SU-DHL-6 (cell line): ENCODE data around the gene FAM47E.

Experiments
- H2AFZ ChIP-seq: fragments of 200-600 bp; sonication (generic); 2 replicates; pipeline ENCODE4 v1.6.1; 2014; ENCODE audit warnings: low read depth, mild to moderate bottlenecking, moderate library complexity, mixed read lengths, antibody characterized with exemption, low read length; ENCODE audit not compliant: severe bottlenecking
- H3F3A ChIP-seq: fragments of 200-600 bp; shearing (Covaris generic); 2 replicates; pipeline ENCODE4 v1.6.0; 2016; ENCODE audit warnings: antibody characterized with exemption, mild to moderate bottlenecking; ENCODE audit not compliant: insufficient read depth
- H3K27ac ChIP-seq: fragments of 200-600 bp; sonication (generic); 2 replicates; pipeline ENCODE4 v1.5.1; 2016; ENCODE audit warnings: low read depth, mild to moderate bottlenecking, low read length, moderate library complexity, mixed read lengths
- H3K27me3 ChIP-seq: fragments of 200-600 bp; sonication (generic), shearing (Covaris generic); 2 replicates; pipeline ENCODE4 v1.6.0; 2014; ENCODE audit warnings: mild to moderate bottlenecking, low read length
- H3K36me3 ChIP-seq: fragments of 200-600 bp; sonication (generic); 2 replicates; pipeline ENCODE4 v1.6.1; 2014; ENCODE audit warnings: mild to moderate bottlenecking, low read length, mixed read lengths
- H3K4me2 ChIP-seq: fragments of 300-600, 200-600 bp; shearing (Covaris generic), sonication (generic); 2 replicates; pipeline ENCODE4 v1.6.0; 2014; ENCODE audit warnings: low read length, low read depth, mild to moderate bottlenecking; ENCODE audit not compliant: poor library complexity, severe bottlenecking
- H3K4me3 ChIP-seq: fragments of 200-600 bp; sonication (generic); 2 replicates; pipeline ENCODE4 v1.5.1; 2014; ENCODE audit warnings: antibody characterized with exemption, low read length, mild to moderate bottlenecking, mixed read lengths; ENCODE audit not compliant: insufficient read depth, poor library complexity, severe bottlenecking
- H3K79me2 ChIP-seq: fragments of 200-600 bp; sonication (generic); 2 replicates; pipeline ENCODE4 v1.6.1; 2014; ENCODE audit warnings: mild to moderate bottlenecking, low read length, moderate library complexity; ENCODE audit not compliant: insufficient read depth
- H3K9ac ChIP-seq: fragments of 200-600 bp; sonication (generic); 2 replicates; pipeline ENCODE4 v1.7.0; 2014; ENCODE audit warnings: mild to moderate bottlenecking, low read length
- H3K9me2 ChIP-seq: fragments of 200-600 bp; sonication (generic); replicated peaks from 2 replicates; pipeline ENCODE4 v1.6.1; 2014; ENCODE audit warnings: low read length; ENCODE audit not compliant: insufficient read depth
- H3K9me3 ChIP-seq: fragments of 200-600 bp; sonication (generic); 2 replicates; pipeline ENCODE4 v1.6.1; 2014; ENCODE audit warnings: low read length, mixed read lengths; ENCODE audit not compliant: insufficient read depth
- H4K20me1 ChIP-seq: fragments of 200-600 bp; sonication (generic); 2 replicates; pipeline ENCODE4 v1.6.1; 2014; ENCODE audit warnings: low read depth, mild to moderate bottlenecking, antibody characterized with exemption, low read length, moderate library complexity, mixed read lengths
- EZH2phosphoT487 ChIP-seq: fragments of 200-600 bp; sonication (generic), shearing (Covaris generic); conservative IDR thresholded peaks from 2 replicates; pipeline ENCODE4 v1.6.1; 2018; ENCODE audit warnings: mild to moderate bottlenecking, antibody characterized with exemption, low read length, moderate library complexity, mixed read lengths
- TF ChIP-seq, protein P1 (sequence below): fragments of 200-600 bp; sonication (generic); IDR thresholded peaks from one replicate; pipeline ENCODE4 v1.5.1; 2017; ENCODE audit warnings: antibody characterized with exemption, mild to moderate bottlenecking, low read length, moderate library complexity; ENCODE audit not compliant: insufficient read depth, poor library complexity, severe bottlenecking

The FAM47E gene

GRCh38 chr4:76233967-76234678 is 17.4 kb upstream of the FAM47E start:
- H3K36me3 ChIP-seq, result no peaks in the 10 kb centered on the region
- no peak overlapping the region for H3K9ac ChIP-seq
- H3F3A ChIP-seq, result no peaks in the 10 kb centered on the region
- no peak overlapping the region for H3K27ac ChIP-seq
- no peaks in the 10 kb centered on the region for H4K20me1 ChIP-seq
- no peaks in the 10 kb centered on the region for H3K27me3 ChIP-seq
- no peaks in the 10 kb centered on the region for H3K9me2 ChIP-seq
- H3K4me3 ChIP-seq, result no peak overlapping the region
- no peaks in the 10 kb centered on the region for H3K9me3 ChIP-seq
- H2AFZ ChIP-seq, result no peak overlapping the region
- no peak for TF ChIP-seq EZH2phosphoT487
- TF ChIP-seq, protein P1, sequence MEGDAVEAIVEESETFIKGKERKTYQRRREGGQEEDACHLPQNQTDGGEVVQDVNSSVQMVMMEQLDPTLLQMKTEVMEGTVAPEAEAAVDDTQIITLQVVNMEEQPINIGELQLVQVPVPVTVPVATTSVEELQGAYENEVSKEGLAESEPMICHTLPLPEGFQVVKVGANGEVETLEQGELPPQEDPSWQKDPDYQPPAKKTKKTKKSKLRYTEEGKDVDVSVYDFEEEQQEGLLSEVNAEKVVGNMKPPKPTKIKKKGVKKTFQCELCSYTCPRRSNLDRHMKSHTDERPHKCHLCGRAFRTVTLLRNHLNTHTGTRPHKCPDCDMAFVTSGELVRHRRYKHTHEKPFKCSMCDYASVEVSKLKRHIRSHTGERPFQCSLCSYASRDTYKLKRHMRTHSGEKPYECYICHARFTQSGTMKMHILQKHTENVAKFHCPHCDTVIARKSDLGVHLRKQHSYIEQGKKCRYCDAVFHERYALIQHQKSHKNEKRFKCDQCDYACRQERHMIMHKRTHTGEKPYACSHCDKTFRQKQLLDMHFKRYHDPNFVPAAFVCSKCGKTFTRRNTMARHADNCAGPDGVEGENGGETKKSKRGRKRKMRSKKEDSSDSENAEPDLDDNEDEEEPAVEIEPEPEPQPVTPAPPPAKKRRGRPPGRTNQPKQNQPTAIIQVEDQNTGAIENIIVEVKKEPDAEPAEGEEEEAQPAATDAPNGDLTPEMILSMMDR, result no peak
- H3K79me2 ChIP-seq, result no peaks in the 10 kb centered on the region
- no peak overlapping the region for H3K4me2 ChIP-seq

DNA sequence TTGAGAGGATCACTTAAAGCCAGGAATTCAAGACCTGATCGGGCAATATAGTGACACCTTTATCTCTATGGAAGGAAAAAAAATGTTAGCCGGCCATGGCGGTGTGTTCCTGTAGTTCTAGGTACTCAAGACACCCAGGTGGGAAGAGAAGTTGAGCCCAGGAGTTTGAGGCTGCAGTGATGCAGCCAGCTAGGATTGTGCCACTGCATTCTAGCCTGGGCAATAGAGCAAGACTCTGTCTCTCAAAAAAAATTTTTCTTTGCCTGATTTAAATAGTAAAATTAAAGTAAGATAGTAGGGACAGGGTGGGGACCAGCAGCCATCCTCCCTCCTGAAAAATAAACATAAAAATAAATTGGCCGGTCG is 16.9 kb upstream of the FAM47E start:
- no peaks in the 10 kb centered on the region for H3K9me2 ChIP-seq
- H3K4me3 ChIP-seq, result no peak overlapping the region
- no peak overlapping the region for H3K4me2 ChIP-seq
- no peaks in the 10 kb centered on the region for H3K9me3 ChIP-seq
- H3K27me3 ChIP-seq, result no peaks in the 10 kb centered on the region
- no peak for TF ChIP-seq EZH2phosphoT487
- TF ChIP-seq, protein P1, result no peak
- no peaks in the 10 kb centered on the region for H4K20me1 ChIP-seq
- H3K36me3 ChIP-seq, result no peaks in the 10 kb centered on the region
- H3F3A ChIP-seq, result no peaks in the 10 kb centered on the region
- no peak overlapping the region for H3K27ac ChIP-seq
- no peaks in the 10 kb centered on the region for H3K79me2 ChIP-seq
- H3K9ac ChIP-seq, result no peak overlapping the region
- no peak overlapping the region for H2AFZ ChIP-seq

DNA sequence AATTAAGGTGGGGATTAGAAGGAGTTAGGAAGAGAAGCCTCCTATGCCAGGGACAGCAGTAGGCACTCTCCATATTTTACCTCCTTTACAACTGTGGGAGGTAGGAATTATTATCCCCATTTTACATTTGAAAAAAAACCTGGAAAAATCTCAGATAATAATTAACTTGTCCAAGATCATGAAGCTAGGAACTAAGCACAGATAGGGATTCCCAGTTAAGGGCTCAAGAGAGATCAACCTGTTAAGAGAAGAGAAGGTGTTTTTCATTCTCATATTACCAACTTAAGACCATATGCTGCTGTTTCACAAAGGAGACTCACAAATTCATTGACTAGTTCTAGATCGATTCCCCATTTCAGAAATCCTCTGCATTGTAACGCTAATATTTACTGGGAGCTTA is 16.1 kb upstream of the FAM47E start:
- no peak for TF ChIP-seq EZH2phosphoT487
- TF ChIP-seq, protein P1, result no peak
- Histone ChIP-seq H3K36me3 (no peaks in the 10 kb centered on the region), H3F3A (no peaks in the 10 kb centered on the region), H3K27ac (no peak overlapping the region), H4K20me1 (no peaks in the 10 kb centered on the region), H3K4me2 (no peak overlapping the region), H2AFZ (no peak overlapping the region), H3K79me2 (no peaks in the 10 kb centered on the region), H3K9me2 (no peaks in the 10 kb centered on the region), H3K9ac (no peak overlapping the region), H3K27me3 (no peaks in the 10 kb centered on the region), H3K4me3 (no peak overlapping the region), H3K9me3 (no peaks in the 10 kb centered on the region)
